ENCODE data around the gene DLX2.

DNA sequence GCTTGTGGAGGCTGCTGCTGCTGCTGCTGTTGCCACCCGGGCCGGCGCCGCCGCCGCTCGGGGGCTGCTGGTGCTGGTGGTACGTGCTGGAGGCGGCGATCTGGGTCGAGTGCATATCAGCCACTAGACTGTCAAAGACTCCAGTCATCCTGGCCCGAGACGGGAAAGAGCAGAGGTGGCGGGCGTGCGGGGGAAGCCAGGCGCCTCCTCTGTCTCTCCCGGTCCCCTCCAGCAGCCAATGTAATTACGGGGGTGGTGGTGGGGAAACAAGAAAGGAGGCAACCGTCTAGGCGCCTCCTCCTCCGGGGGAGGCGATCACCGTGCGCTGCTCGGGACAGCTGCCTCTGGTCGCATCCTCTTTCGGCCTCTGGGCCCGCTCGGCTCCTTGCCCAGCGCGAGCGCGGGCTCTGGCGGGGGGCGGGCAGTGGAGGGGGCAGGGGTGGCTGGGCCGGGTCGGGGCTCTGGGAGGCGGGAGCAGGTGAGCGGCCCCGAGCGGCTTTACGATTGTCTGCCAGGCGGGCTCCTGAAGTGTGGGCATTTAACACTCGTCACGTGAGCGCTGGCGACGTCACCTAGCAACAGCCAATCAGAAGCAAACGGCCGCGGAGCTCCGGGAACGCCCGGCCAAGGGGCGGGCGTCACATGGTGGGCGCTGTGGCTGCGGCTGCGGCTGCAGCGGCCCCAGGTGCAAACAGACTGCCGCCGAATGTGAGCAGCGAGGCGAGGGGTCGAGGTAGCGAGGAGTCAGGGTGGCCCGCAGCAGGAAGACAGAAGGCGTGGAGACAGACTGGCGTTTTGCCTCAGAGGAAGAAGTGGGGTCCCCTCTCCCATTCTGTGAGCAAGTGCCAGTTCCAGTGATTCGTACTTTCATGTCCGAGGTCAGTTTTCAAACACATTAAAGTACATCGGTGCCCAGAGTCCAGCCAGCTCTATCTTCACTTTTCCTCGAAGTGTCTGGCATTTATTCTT is at the start of gene DLX2:
- TF ChIP-seq, protein P1, sequence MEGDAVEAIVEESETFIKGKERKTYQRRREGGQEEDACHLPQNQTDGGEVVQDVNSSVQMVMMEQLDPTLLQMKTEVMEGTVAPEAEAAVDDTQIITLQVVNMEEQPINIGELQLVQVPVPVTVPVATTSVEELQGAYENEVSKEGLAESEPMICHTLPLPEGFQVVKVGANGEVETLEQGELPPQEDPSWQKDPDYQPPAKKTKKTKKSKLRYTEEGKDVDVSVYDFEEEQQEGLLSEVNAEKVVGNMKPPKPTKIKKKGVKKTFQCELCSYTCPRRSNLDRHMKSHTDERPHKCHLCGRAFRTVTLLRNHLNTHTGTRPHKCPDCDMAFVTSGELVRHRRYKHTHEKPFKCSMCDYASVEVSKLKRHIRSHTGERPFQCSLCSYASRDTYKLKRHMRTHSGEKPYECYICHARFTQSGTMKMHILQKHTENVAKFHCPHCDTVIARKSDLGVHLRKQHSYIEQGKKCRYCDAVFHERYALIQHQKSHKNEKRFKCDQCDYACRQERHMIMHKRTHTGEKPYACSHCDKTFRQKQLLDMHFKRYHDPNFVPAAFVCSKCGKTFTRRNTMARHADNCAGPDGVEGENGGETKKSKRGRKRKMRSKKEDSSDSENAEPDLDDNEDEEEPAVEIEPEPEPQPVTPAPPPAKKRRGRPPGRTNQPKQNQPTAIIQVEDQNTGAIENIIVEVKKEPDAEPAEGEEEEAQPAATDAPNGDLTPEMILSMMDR (IDR thresholded peaks at IDR 0.05): no peak
- TF ChIP-seq POLR2AphosphoS5 (IDR thresholded peaks at IDR 0.05; ENCODE audit: low read depth, low read length) (peak; percentile 57; the same call in 1 of the 2 replicates), SIN3A (IDR thresholded peaks at IDR 0.05; ENCODE audit: borderline replicate concordance, insufficient read depth, low read depth, low read length) (peak; percentile 84), TCF7L2 (IDR thresholded peaks at IDR 0.05; ENCODE audit: low read depth, low read length) (no peak)
- TF ChIP-seq, protein P2, sequence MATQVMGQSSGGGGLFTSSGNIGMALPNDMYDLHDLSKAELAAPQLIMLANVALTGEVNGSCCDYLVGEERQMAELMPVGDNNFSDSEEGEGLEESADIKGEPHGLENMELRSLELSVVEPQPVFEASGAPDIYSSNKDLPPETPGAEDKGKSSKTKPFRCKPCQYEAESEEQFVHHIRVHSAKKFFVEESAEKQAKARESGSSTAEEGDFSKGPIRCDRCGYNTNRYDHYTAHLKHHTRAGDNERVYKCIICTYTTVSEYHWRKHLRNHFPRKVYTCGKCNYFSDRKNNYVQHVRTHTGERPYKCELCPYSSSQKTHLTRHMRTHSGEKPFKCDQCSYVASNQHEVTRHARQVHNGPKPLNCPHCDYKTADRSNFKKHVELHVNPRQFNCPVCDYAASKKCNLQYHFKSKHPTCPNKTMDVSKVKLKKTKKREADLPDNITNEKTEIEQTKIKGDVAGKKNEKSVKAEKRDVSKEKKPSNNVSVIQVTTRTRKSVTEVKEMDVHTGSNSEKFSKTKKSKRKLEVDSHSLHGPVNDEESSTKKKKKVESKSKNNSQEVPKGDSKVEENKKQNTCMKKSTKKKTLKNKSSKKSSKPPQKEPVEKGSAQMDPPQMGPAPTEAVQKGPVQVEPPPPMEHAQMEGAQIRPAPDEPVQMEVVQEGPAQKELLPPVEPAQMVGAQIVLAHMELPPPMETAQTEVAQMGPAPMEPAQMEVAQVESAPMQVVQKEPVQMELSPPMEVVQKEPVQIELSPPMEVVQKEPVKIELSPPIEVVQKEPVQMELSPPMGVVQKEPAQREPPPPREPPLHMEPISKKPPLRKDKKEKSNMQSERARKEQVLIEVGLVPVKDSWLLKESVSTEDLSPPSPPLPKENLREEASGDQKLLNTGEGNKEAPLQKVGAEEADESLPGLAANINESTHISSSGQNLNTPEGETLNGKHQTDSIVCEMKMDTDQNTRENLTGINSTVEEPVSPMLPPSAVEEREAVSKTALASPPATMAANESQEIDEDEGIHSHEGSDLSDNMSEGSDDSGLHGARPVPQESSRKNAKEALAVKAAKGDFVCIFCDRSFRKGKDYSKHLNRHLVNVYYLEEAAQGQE (IDR thresholded peaks at IDR 0.05; ENCODE audit: insufficient read depth in 1 of 2, low read depth in 2 of 2, low read length in 1 of 2): no peak
